ENCODE data around the gene PSMD1.
"Not testable (repeated sequence)": the region's sequence is repeated elsewhere in the genome, so short reads cannot be mapped to it uniquely, and the experiment has no call there.

The PSMD1 gene

DNA sequence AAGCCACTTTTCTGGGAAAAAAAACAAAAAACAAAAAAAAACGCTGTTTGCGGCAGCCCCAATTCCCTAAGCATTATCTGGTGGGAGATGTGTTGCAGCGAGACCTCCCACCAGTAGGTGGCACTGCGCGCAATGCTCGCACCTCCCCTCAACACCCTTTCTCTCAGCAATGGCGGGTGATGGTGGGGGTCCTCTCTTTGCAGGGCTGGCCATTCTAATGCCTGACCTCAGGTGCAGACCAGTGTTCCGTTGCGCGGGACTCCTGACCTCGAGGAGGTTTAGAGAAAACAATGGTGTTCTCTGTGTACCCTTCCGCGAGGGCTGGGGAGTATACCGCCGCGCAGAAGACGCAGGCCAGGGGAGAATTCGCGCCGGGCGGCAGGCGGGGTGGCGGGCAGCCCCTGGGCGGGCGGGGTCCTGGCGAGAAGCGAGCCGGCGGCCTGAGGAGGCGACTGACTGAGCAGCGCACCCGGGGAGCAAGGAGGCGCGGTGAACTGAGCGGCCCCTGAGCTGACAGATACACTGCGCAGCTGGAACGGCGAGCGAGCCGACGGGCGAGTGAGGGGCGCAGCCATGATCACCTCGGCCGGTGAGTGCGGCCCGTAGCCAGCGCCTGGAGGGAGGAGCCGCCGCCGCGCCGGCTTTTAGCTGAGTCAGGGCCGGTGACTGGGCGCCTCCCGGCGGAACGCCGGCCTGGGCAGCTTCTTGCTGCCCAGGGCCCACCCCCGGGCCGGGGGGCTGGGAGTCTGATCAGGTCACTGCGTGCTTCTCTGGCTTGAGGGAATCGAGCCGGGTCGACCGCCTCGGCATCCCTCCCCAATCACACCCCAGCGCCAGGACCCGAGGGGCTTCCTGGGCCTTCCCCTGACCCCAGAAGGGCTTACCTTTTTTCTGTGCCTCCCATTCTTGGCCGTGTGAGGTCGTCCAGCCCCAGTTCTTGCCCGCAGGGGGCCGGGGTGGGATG is at the start of gene PSMD1:
Gene PSMD1 (plus strand): TSS at position 415 of the 964 bp plus-strand sequence. CDS start 159 bp downstream, at position 574.
- peak; percentile 88 to 89 for DNase-seq (ENCODE audit: low read depth in 2 of 2)

DNA sequence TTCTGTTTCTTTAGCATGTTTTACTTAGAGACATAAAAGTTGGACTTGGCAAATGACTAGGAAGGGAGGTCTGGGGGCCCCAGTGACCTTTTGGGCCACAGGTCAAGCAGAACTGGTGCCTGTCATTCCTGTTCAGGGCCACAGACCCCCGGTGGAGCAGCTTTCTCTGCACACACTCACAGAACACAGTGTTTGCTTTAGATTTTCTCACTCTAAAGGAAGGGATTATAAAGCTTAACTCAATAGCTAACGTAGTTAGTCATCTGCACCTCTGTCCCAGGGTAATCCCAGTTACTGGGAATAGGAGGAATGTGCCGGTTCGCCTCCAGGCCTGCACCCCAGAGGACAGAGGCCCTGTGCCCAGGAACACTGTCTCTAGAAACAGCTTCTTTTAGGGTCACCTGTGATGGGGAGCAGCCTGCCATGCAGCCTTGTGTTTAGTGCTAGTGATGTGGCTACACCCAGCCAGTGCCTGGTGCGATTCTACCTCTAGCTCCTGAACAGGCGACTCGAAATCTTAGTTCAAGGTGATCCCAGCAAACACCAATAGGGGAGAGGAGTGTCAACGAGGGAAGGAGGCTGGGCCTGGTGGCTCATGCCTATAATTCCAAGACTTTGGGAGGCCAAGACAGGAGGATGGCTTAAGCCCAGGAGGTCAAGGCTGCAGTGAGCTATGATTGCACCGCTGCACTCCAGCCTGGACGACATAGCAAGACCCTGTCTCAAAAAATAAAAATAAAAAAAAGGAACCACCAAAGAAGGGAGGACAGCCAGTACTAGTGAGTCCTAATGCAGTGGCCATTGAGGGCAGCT is 49.2 kb upstream of the PSMD1 start:
- DNase-seq (ENCODE audit: low read depth in 2 of 2) = no peak

DNA sequence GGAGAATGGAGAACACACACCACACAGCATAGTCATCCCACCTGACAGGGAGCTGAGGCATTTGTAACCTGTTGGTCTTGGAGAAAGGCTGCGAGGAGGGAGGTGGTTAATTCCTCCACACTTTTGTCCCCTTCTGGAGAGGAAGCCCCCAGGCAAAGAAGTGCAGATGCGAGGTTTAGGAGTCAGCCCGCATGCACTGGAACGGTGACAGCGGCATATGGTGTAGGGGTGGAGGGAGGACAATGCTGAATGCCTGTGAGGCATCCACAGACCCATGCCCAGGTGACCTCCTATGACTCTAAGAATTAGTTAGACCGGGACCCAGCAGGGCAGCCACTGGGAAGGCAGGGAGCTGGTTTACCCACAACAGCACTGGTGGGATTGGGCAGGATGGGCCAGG is 48.5 kb upstream of the PSMD1 start:
- DNase-seq (ENCODE audit: low read depth in 2 of 2) = no peak

DNA sequence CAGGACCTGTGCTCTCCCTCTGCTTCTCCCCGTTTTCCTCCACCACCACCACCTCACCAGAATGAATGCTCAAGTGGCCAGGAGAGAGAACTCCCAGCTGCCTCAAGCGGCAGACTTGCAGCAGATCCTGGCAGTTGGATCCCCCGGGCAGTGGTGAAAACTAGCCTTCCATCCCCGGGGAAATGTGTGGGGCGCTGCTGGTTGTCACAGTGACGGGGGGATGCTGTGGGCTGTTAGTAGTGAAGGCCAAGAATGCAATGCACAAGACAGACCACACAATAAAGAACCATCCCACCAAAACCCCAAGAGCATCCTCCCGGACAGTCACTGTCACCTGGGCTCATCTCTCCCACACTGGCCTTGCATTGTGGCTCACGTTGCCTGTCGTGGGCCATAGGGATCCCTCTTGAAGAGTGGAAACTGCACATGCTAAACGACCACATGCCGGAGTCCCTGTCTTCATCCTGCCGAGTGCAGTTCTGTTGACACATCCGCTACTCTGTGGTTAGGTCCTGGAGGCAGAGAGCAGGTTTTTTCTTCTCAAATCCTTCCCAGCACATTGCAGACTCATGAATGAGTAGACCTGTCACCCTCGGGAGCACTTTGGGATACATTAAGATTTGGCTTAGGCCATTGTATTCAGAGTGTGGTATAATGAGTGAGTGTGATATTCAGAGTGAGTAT is 47.3 kb upstream of the PSMD1 start:
- no peak for DNase-seq (ENCODE audit: low read depth in 2 of 2)

DNA sequence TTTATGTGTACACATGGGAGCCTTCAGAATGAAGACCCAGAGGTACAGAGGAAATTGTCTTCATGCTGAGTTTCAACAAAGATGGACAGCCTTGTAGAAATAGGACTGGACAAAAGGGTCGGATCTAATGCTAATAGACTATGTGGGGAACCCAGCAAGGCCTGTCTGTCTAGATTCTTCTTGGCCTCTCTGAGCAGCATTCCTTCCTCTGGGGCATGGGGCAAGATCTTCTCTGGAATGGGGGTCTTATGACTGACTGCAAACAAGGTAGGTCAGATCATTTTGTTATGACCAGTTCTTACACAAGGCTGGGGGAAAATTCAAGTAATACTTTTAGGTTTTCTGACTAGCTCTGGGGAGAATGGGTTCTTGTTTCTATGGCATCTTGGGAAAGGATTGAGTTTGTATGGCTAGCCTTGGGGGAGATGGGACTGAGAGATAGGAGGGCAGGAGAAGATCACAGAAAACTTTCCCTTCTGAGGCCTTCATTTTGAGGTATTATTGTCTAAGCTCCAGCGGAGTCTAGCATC is 46.4 kb upstream of the PSMD1 start:
- DNase-seq (ENCODE audit: low read depth in 2 of 2) = no peak

DNA sequence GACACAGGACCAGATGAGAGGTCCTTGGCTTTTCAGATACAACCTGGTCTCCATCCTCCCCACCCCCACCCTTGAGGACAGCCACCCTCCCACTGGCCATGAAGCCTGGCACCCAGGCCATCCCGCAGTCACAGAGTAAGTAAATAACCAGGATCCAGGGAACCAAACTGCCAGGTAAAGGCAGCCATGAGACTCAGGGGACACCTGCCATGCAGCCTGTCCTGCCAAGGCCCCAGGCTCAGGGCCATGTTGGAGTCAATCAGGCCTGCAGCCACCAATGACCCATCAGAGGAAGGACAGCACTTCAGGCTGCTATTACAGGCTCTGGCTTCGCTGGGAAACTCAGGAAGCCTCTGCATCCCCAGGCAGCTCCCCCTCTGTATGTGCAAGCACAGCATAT is 45.1 kb upstream of the PSMD1 start:
- DNase-seq (ENCODE audit: low read depth in 2 of 2) = no peak

DNA sequence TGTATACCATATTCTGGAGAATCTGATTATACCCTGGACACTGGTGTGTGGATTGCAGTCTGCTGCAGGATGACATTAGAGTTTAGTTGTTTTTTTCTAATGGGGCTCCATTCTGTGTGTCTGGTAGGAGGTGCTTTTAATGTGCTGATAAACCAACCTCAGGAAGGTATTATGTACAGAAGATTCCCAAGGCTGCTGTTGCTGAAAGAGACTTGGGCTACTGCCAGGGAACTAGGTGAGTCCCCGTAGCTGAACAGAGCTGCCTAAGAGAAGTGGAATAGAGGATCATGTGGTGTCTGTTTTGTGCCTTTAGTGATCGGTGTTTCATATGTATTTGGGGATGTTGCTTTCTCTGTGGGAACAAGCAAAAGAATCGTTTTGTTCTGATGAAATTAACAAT is 44.2 kb upstream of the PSMD1 start:
- no peak for DNase-seq (ENCODE audit: low read depth in 2 of 2)

DNA sequence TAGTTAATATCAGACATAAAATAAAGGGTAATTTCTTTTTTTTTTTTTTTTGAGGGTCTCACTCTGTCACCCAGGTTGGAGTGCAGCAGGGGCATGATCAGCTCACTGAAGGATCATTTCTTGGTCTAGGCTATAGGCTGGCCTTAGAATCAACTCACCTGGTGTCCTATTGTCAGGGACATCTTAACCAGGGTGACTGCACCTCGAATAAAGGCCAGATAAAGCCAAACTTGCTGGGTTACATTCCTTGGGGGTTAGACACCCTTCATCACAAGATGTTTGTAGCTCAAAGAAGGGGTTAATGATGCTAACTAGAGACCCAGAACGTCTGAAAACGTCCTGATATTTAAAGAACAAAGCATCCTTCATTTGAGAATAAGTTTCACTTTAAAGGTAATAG is 42.8 kb upstream of the PSMD1 start:
- DNase-seq (ENCODE audit: low read depth in 2 of 2) = no peak

DNA sequence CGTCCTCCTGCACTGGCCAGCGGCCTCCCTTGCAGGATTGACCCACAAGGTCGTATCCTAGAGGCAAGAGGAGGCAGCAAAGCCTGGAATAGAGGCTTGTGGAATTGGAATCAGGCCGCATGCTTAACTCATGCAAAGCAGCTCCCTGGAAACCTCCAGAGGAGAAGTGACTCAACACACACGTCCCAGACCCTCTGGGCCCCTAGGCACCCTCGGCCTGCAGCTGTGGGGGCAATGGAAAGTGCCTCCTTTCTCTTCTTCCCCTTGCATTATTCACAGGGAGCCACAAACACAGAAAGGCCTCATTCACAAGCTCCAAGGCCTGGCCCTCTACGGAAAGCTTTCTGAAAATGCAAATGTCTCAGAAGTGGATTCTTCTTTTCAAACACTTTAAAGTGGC is 41.2 kb upstream of the PSMD1 start:
- DNase-seq (ENCODE audit: low read depth in 2 of 2) = no peak

DNA sequence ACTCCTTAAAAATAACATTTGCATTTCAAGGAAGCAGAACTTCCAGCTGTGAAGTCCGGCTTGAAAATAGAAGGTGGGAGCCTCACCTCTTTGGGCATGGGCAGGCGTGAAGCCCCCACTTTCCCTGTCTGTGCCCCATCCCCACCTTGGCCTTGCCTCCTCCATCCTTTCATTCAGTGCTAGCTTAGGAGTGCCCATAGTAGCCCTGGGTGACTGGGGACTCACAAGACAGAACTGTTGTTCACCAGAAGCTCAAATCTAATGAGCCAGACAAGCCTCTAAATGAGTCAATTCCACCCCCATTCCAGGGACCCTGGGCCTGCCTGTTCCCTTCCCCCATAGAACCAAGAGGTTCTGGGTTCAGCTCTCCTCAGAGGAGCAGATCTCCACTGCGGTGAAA is 40.7 kb upstream of the PSMD1 start:
- DNase-seq (ENCODE audit: low read depth in 2 of 2) = no peak

DNA sequence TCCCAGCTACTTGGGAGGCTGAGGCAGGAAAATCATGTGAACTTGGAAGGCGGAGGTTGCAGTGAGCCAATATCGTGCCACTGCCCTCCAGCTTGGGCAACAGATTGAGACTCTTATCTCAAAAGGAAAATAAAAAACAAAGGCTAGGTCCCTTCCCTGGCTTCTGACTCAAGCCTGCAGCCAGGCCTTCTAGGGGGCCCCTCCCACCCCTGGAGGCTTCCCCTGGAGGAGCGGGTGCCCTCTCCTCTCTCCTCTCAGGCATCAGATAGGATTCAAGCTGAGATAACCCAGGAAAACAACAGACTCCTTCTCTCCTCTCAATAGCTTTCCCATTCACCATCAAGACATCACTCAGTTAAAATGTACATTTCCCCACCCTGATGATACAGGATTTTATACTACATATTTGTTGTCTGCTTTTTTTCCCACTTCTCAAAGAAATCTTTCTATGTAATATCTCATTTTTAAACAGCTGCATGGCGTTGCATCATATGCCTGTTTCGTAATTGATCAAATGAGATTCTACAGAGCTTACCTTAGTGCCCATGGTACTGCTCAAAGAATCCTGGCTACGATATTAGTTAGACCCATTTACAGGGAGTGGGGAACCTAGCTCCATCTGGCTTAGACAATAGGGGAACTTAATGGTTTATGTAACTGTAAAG is 40.0 kb upstream of the PSMD1 start:
- DNase-seq (ENCODE audit: low read depth in 2 of 2) = no peak

DNA sequence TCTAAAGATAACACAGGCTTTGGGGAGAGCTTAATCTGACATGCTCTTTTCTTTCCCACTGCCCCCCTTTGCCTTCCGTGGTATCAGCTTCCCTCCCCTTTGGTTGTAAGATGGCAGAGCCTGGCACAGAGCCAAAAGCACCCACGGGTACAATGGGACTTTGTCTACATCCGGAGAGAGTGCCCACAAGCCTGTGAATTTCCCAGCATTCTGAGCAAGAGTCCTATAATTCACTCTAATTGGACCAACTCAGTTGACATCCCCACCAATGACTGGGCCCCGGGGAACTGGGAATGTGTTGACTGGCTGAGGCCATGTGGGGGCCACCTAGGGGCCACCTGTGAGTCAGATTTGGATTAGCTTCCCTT is 39.5 kb upstream of the PSMD1 start:
- DNase-seq (ENCODE audit: low read depth in 2 of 2) = no peak

DNA sequence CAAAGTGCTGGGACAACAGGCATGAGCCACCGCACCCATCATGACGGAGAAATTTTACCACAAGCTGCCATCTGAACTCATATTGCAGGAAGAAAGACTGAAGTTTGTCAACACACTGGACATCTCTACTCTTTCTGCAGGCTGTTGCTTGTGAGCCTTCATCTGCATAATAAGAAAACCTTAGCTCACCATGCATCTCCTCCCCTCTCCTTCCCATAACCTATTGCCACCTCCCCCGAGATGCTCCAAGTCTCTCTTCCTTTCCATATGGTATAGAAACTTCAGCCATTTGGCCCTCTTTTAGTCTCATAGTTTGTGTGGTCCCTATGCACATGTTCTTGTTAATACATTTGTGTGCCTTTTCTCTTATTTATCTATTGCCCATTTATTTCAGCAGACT is 38.5 kb upstream of the PSMD1 start:
- no peak for DNase-seq (ENCODE audit: low read depth in 2 of 2)

DNA sequence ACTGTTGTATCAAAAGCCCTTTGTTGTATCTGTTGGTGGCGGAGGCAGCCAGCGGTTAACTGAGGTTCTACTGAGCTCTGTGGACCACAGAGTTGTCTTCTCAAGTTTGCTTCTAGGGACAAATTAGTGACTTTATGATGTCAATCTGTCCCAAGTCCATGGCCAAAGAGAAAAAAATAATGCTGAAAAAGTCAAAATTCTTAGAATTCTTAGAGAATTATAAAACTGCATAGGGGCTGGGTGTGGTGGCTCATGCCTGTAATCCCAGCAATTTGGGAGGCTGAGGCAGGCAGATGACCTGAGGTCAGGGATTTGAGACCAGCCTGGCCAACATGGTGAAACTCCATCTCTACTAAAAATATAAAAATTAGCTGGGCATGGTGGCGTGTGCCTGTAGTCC is 31.6 kb upstream of the PSMD1 start:
- DNase-seq (ENCODE audit: low read depth in 2 of 2) = not testable (repeated sequence)

DNA sequence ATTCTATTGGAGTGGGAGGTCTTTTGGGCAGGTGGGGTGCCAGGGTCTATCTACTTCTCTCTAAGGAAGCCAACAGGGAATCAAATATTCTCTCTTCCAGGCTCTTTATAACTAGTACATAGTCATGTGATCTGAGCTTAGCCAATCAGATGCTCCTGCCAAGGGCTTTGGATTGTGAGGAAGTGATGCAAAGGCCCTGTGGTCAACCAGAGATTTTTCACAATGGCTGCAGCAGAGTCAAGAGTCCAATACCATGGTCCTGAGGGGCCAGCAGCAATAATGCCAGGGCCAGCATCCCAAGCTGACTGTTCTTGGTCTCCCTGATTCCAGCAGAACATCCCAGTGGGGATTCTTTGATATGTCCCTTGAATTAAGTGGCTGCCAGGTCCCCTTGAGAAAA is 27.8 kb upstream of the PSMD1 start:
- DNase-seq (ENCODE audit: low read depth in 2 of 2) = no peak

DNA sequence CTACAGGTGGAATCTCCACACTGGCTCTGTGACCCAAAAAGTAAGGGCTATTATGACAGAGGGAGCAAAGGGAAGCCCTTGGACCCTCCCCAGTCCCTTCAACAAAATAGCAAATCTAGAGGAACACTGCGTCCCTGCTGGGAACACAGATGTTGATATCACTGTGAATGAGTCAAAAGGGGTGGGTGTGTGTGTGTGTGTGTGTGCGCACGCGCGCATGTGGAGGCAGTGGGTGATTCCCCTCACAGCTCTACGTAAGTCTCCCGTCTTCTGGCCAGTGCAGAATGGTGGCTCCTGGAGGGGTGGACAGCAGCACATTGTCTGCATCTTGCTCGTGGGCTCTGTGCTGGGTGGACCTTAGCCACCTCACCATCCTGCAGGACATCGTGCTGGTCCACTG is 27.1 kb upstream of the PSMD1 start:
- no peak for DNase-seq (ENCODE audit: low read depth in 2 of 2)

DNA sequence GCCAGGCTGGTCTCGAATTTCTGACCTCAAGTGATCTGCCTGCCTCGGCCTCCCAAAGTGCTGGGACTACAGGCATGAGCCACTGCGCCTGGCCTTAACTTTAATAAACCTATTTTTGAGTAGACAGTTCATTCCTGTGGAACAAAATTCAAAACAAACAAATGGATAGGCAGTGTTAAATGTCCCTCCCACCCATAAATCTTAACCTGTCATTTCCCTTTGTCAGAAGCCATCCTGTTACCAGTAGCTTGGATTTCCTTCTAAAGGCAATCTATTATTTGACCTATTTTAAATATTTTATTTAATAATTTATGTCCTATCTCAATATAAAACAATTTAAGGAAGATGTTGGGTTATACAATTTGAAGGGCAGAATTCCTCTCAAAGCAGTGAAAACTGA is 25.9 kb upstream of the PSMD1 start:
- DNase-seq (ENCODE audit: low read depth in 2 of 2) = no peak

DNA sequence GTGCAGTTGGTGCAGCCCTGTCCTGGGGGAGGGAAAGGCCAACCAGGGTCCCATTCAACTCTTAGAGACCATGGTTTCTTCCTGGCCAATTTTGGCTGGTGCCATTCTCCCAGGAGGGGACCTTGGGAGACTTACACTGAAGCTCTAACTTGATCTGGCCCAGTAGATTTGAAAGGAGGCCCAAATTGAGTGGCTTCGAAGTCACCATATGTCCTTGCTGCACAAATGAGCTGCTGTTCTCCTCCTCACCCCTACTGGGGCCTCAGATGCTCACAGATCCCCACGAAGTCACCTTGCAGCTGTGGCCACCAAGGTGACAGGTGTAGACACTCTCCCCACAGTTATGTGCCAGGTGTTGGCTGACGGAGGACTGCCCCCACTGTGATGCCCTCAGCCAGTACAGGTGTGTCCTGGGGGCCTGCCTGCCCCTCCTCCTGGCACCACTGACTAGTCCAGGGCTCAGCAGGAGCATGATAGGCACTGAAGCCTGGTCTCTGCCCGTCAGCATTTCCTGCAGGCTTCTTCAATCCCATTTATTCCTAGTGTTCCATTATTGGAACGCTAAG is 24.0 kb upstream of the PSMD1 start:
- no peak for DNase-seq (ENCODE audit: low read depth in 2 of 2)

DNA sequence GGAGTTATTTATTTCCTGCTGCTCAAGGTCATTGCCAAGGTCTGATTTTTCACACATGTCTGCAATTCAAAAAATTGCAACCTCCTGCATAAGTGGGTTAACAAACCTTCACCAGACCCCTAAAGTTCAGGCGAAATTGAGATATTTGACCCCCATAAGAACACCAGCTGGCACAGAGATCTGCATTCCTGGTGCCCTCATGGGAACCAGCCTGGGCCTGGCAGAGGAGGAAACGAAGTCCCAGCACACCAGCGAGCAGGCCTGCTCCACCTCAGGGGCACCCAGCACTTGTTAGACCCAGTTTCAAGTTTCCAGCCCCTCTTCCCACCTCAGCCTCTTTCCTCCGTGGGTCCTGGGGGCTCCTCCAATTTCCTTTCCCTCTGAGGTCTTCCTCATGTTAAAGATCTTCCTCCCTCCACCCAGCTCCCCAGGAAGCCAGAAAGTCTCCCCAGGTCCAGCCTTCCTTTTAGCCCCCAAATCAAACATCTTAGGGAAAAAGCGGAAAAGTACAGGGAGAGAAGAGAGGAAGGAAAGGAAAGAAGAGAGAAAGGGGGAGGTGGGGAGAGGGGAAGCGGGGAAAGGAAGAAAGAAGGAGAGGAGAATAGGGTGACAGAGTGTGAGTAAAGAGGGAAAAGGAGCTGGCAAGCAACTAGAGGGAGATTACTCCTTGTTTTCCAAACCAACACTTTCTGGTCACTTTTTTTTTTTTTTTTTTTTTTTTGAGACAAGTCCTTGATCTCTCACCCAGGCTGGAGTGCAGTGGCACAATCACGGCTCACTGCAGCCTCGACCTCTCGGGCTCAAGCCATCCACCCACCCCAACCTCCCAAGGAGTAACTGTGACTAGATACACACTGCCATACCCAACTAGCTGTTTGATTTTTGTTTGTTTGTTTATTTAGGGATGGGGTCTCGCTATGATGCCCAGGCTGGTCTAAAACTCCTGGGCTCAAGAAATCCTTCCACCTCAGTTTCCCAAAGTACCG is 23.2 kb upstream of the PSMD1 start:
- DNase-seq (ENCODE audit: low read depth in 2 of 2) = no peak

DNA sequence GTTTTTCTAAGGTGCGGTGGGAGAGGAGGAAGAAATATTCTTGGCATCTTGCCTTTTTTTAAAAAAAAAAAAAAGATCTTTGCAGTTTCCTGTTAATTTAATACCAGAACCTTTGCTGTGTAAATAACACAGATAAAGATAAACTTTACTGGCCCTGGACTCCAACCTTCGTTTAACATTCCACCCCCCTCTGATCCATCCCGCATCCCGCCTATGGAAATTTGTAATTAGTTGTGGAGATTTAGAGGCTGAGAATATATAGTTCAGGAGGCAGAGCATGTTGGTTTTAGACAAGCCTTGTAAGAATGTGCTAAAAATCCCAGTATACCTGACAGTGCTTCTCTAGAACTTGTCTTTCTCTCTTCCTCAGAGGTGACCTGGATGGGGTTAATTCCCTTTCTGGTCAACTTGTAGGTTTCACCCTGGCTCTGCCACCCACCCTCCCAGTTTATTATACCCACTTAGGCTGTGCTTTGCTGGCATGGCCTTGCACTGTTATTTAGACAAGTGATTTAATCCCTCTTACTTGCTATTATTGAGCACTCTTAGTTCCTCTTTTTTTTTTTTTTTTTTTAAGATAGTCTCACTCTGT is 22.3 kb upstream of the PSMD1 start:
- DNase-seq (ENCODE audit: low read depth in 2 of 2) = no peak

Measured in stimulated activated CD4-positive, alpha-beta T cell treated with anti-CD3 and anti-CD28 coated beads, Interleukin-15, amount 100 ng/mL, for 48 hours (primary cell).